ENCODE measurements around the gene DGKI.

- TF ChIP-seq ELF1 (IDR thresholded peaks at IDR 0.05; ENCODE audit: borderline replicate concordance, low read depth) (no peak), RAD21 (IDR thresholded peaks at IDR 0.05; ENCODE audit: low read depth) (no peak), YY1 (IDR thresholded peaks at IDR 0.05; ENCODE audit: extremely low read depth, insufficient replicate concordance, low read depth, low read length) (no peak), CTCF (IDR thresholded peaks at IDR 0.05 in 2 of 3, conservative IDR thresholded peaks at IDR 0.05 in 1 of 3; ENCODE audit: borderline replicate concordance in 1 of 3, insufficient read depth in 1 of 3, low read depth in 2 of 3, low read length in 2 of 3) (no peak)
Observed at GRCh38 chr7:137655804-137656203, 191.0 kb downstream of the DGKI start.

Data from HCT116 (cell line).